HG03066 (cell line): Measurements from ENCODE around the gene SIX5.

ENCODE experiments used
- ATAC-seq: cut with Tn5 transposase; IDR thresholded peaks from one replicate; pipeline ENCODE4 v1.9.1; 2021; ENCODE audit warnings: low read depth; ENCODE audit not compliant: unreplicated experiment

SIX5 gene

GRCh38 chr19:45716359-45717130, 52.5 kb downstream of the SIX5 start:
- no peak for ATAC-seq

- ATAC-seq, result no peak
Observed at GRCh38 chr19:45715139-45715538, 53.9 kb downstream of the SIX5 start.
